CD4-positive, alpha-beta T cell treated with Interleukin-15 for 1 hour (primary cell): ENCODE results near the gene IL17REL.

ENCODE experiments used
- DNase-seq: peaks from one replicate; pipeline ENCODE4 v3.0.0-alpha.2; 2020

Gene IL17REL

DNA sequence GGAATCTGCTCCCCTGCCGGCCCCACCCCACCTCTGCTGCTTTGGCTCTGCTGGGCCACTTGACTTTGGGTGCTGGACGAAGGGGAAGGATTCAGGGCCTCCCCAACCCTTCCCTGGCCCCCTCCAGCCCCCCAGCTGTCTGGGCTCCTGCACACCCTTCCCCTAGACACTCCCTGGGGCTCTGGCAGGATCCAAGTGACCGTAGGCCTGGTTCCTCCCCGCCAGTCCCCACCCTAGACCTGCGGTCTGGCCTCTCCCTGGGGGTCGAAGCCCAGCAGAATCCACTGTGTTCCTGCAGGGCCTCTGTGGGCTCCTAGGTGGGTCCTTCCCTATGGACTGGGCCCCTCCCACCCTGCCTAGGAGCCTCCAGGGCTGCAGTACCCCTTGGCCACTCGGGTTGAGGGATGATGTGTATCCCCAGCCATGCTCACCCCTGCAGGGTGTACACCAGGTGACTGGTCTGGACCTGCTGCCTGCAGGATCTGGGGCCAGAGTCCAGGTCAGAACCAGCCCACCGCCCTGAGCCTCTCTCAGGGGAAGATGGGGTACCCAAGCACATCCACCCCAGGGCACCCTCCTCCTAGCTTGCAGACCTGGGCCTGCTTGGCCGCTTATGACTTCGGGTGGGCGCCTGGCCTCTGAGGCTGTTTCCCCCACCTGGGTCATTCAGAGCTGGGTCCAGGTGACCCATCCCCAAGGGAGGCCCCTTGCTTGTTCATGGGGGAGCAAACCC, 46.4 kb downstream of the IL17REL start:
- peak; percentile 16 for DNase-seq

- peak; percentile 16 for DNase-seq
Observed at GRCh38 chr22:49965091-49966040, 47.2 kb downstream of the IL17REL start.

DNA sequence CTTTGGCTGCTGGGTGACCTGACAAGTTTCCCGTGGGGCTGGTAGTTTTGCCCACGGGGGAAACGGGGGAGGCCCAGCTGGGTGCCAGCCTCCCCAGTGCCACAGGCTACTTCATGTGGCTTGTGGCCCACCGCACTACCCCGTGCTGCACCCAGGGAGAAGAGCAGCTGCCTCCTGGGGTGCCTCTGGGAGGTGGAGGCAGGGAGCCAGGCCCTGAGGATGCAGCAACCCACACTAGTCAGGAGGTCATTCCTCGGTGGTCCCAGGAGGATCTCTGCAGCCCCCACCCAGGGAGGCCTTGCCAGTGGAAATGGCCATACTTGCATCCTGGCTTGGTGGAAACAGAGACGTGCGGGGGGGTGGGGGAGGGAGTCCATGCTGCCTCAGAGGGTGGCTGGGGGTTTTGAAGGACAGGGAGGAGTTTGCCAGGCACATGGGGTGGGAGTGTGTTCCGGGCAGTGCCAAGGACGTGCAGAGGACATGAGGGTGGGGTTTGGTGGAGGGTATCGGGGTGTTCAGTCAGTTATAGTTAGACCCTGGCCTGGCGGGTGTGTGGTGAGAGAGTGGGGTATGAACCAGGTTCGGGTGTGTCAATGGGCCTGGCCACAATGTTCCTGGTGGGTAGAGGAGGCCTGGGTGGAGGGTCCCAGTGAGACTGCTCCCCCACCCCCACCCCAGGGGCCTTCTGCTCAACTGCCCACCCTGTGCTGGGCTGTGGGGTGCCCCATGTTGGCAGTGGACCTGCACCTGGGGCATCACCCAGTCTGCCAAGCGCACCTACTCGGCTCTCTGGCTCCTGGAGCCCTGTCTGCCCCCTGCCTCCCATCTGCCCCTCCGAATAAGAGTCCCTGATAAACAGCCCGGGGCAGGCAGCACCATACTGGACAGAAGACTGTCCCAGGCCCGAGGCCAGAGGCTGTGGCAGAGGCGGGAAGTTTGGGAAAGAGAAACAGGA, 48.2 kb downstream of the IL17REL start:
- DNase-seq, result peak; percentile 24

GRCh38 chr22:49963647-49964026, 48.9 kb downstream of the IL17REL start:
- DNase-seq, result peak; percentile 16

- DNase-seq, result peak; percentile 14
Observed at GRCh38 chr22:49962751-49963646, 49.6 kb downstream of the IL17REL start.

DNA sequence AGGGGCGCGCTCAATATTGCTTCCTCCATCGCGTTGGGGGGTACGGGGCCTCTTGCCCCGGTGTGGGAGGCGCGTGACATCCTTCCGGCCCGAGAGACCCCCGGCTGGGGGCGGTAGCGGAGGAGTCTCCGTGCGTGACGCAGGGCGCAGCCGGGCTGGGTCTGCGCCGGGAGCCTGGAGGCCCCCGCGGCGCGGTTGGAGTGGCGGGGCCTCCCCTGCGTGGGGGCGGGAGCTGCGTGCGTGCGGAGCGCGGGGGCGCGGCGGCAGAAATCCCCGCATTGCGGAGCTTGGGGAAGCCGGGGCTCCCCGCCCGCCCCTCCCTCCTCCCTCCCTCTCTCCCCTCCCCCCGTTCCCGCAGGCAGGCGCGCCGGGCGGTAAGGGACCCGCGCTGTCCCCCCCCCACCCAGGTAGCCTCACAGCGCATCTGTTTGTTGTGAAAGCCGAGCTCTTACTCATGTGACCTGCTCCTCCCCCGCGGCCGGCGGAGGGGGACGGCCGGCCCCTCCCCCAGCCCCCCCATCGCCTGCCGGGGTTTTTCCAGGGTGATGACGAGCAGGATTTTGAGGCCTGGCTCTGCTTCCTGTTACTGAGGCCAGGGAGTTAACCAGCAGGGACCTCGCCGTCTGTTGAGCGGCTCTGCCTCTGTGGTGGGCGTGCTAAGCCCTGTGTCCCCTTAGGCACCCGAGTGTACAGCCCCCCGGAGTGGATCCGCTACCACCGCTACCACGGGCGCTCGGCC, 50.4 kb downstream of the IL17REL start:
- DNase-seq, result peak; percentile 92

GRCh38 chr22:49961601-49962011, 51.0 kb downstream of the IL17REL start:
- DNase-seq, result no peak

- no peak for DNase-seq
Observed at GRCh38 chr22:49961005-49961600, 51.5 kb downstream of the IL17REL start.

- peak; percentile 97 for DNase-seq
Observed at GRCh38 chr22:49960159-49961004, 52.2 kb downstream of the IL17REL start, which contains the start of gene PIM3. Gene PIM3, plus strand, starts transcription at chr22:49960772. Its CDS starts 176 bp downstream, at chr22:49960948.

DNA sequence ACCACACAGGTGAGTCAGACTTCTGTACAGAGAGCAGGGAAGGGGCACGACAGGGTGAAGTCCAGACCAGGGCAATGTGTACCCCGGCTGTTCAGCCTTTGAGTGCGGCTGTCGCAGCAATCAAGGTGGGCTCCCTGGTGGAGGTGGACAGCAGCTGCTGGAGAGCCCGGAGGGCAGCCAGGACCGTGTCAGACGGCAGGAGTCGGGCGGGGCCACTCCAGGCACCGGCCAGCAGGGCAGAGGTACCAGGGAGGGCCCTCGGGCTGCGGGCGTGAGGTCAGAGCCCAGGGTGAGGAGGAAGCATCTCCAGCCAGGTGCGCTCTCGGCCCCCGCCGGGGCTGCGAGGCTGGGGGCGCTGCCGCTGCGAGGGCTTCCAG, 52.8 kb downstream of the IL17REL start:
- DNase-seq, result no peak

DNA sequence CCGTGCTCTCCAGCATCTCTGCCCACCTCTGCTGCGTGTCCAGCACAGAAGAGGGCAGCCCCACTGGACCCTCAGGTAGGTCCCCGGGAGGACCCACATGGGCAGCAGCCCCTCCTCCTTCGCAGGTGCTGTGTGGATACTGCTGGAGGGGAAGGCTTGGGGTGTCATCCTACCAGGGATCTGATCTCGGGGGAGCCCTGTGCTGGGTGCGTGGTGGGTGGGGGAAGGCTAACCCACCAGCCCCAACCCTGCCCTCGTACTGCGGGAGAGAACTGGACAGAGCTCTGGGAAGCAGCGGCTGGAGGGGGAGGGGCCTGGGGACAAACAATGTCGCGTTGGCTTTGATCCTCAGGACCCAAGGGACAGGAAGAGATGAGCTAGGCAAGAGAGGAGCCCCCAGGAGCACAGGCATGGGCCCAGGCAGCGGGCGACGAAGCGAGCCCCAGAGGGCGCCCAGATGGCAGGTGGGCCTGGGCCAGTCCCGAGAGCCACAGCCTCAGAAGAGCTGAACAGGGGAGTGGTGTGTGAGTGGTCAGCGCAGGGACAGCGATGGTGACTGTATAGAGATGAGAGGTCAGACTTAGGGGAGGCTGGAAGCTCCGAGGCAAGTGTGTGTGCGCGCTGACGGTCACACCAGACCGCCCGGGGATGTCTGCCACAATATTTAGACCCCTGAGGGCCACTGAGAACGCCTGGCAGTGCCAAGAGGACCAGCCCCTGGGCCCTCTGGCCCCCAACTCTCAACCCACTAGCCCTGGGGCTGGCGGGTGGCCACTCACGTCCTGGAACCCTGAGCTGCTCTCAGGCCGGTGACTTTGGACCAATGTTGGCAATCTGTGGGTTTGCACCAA, 53.4 kb downstream of the IL17REL start:
- DNase-seq, result no peak

DNA sequence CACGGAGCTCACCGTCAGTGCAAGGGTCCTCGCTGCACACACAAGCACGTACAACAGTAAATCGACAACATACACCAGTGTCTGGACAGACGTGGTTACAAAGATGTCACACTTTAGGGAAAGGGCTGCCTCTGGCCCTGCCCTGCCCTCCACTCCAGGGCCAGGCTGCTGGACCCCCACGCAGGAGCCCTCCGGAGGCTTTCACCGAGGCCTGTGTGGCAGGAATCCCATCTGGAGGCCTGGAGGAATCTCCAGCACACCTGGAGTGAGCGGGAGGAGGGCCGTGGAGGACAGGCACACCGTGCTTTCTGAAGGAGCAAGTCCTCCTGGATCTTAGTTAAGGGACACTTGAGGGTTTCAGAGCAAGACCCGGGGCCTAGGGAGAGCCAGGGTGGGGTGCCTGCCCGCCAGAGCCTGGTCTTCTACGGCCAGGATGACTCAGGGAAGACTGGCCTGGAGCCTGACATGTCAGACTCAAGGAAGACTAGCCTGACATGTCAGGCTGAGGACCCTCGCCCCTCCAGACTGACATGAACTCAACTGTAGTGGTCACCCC, 54.1 kb downstream of the IL17REL start:
- no peak for DNase-seq

DNA sequence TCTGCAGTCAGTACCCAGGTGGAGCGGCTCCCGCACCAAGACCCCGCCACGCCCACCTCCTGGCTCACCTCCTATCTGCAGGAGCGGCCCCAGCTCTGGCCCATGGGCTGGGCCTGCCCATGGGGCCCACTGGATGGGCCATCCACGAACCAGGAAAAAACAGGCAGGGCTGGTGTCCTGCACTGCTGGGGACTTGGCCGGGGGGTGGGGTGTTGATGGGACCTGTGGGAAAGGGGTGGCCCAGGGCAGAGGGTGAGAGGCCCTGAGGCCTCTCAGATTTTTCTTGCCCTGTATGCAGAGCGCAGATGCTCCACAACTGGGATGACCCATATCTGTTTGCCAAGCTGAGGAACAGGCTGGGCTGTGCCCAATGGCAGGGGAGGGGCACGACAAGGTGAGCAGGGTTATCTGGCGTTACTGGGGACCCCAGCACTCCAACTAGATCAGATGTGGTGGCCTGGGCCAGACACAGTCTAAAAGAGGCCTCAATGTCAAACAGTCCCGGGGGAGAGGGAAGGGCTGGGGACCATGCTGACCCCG, 54.7 kb downstream of the IL17REL start:
- DNase-seq, result no peak

- DNase-seq, result no peak
Observed at GRCh38 chr22:49956914-49957825, 55.4 kb downstream of the IL17REL start.

DNA sequence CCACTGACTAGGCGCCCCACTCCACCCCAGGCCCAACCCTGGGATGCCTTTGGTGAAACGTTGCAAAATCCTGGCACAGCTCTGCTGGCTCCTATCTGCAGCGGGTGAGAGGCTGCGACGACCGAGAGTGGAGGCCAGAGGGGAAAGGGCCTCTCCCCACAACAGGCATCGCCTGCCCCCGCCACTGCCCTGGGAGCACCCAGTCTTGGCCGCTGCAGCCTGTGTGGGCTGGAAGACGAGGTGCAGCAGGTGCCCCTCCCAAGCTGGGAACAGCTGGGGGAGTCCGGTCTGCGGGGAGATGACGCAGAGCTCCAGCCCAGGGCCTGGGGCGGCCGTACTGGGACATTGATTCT, 56.2 kb downstream of the IL17REL start:
- DNase-seq, result no peak

GRCh38 chr22:49955581-49956417, 56.8 kb downstream of the IL17REL start:
- no peak for DNase-seq
